CD4-positive, CD25-positive, alpha-beta regulatory T cell (primary cell): ENCODE results near the gene IFNL3. TPM values are rescaled to one million over a fixed set of nuclear protein-coding genes. Genes with fewer than 3 reads are reported as not detected.
"Not testable (repeated sequence)": the region's sequence is repeated elsewhere in the genome, so short reads cannot be mapped to it uniquely, and the experiment has no call there.

Experiments
- ATAC-seq, 2 donors: fragments of 150-1000 bp; cut with Tn5 transposase; one replicate each; pipeline ENCODE4 v1.10.0; 2021; ENCODE audit warnings: low read depth in 2 of 2, moderate number of reproducible peaks in 2 of 2, moderate library complexity in 1 of 2
- DNase-seq, 3 donors: peaks; one replicate each; pipeline versions ENCODE4 v3.0.0 to v3.0.0-alpha.2; 2012 to 2022; ENCODE audit warnings: mixed read lengths in 1 of 3
- H3K27ac ChIP-seq: one replicate; pipeline ENCODE4 v1.7.0; 2013; ENCODE audit warnings: mild to moderate bottlenecking, low read length; ENCODE audit not compliant: insufficient read depth, poor library complexity, severe bottlenecking
- H3K27me3 ChIP-seq: one replicate; pipeline ENCODE4 v1.7.0; 2013; ENCODE audit warnings: low read length; ENCODE audit not compliant: control insufficient read depth, insufficient read depth
- H3K36me3 ChIP-seq: one replicate; pipeline ENCODE4 v1.7.0; 2013; ENCODE audit warnings: mild to moderate bottlenecking, low read length, moderate library complexity; ENCODE audit not compliant: control insufficient read depth, insufficient read depth
- H3K4me1 ChIP-seq: 2 replicates; pipeline ENCODE4 v1.7.0; 2013; ENCODE audit warnings: mild to moderate bottlenecking, low read length; ENCODE audit not compliant: insufficient read depth, control insufficient read depth, poor library complexity, severe bottlenecking
- H3K4me3 ChIP-seq: one replicate; pipeline ENCODE4 v1.7.0; 2013; ENCODE audit warnings: low read depth, mild to moderate bottlenecking, low read length, moderate library complexity
- H3K9me3 ChIP-seq, 2 experiments: 1 replicate in 1 of 2; 2 replicates in 1 of 2; pipeline ENCODE4 v1.7.0; 2013; ENCODE audit warnings: low read length in 2 of 2, mild to moderate bottlenecking in 1 of 2, moderate library complexity in 1 of 2; ENCODE audit not compliant: control insufficient read depth in 2 of 2
- H3K27ac Mint-ChIP-seq, 3 donors: one replicate each; pipeline ENCODE4 v1.8.0; 2020 to 2022; ENCODE audit warnings: mild to moderate bottlenecking in 3 of 3, mixed read lengths in 3 of 3, moderate library complexity in 2 of 3
- H3K27me3 Mint-ChIP-seq: one replicate; pipeline ENCODE4 v1.8.0; 2022; ENCODE audit warnings: mild to moderate bottlenecking, mixed read lengths
- H3K36me3 Mint-ChIP-seq: one replicate; pipeline ENCODE4 v1.8.0; 2020; ENCODE audit warnings: mixed read lengths
- H3K4me1 Mint-ChIP-seq, 4 donors: one replicate each; pipeline ENCODE4 v1.8.0; 2020 to 2022; ENCODE audit warnings: mixed read lengths in 4 of 4, mild to moderate bottlenecking in 1 of 4
- H3K4me3 Mint-ChIP-seq, 4 donors: one replicate each; pipeline ENCODE4 v1.8.0; 2020 to 2022; ENCODE audit warnings: mild to moderate bottlenecking in 4 of 4, mixed read lengths in 4 of 4, moderate library complexity in 3 of 4
- H3K9me3 Mint-ChIP-seq, 7 donors: one replicate each; pipeline ENCODE4 v1.8.0; 2020 to 2022; ENCODE audit warnings: mixed read lengths in 7 of 7, mild to moderate bottlenecking in 3 of 7, moderate library complexity in 2 of 7
- polyA plus RNA-seq, 4 donors: library from polyadenylated mRNA; unstranded; fragments of 300-500 nt; fragmentation: Illumina TruSeq; gene quantifications; one replicate each; pipeline ENCODE4 v1.2.3, GENCODE V29; 2021
- total RNA-seq: library from RNA; stranded (reverse); gene quantifications from one replicate; pipeline ENCODE4 v1.2.3, GENCODE V29; 2022

The IFNL3 gene
- not detected for total RNA-seq
- polyA plus RNA-seq = not detected

DNA sequence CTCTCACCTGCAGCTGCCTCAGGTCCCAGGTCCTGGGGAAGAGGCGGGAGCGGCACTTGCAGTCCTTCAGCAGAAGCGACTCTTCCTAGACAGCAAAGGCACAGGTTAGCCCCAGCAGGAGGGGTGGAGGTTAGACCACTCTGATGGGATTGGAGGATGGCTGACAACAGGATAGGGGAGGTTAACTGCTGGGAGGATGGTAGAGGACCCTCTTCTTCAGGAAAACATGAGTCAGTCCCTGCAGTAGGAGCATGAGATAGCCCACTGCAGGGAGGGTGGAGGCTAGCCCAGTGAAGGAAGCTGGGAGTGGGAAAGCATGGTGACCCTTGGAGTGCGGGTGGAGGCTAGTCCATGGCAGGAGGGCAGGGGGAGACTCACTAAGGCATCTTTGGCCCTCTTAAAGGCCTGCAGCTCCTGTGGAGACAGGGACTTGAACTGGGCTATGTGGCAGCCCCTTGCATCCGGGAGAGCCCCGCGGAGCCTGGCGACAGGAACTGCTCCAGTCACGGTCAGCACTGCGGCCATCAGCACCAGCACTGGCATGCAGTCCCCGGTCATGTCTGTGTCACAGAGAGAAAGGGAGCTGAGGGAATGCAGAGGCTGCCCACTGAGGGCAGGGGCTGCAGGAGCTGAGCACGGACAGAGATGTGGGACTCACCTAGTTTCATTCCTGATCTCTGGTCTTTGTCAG lies at the start of gene IFNL3:
TSS of gene IFNL3 (minus strand) at position 597 of the 691 bp plus-strand sequence. CDS start at position 558, 39 bp downstream.
- not testable (repeated sequence) for ATAC-seq, H3K9me3 Mint-ChIP-seq, H3K4me3 Mint-ChIP-seq, H3K4me1 ChIP-seq, H3K27me3 ChIP-seq, H3K9me3 ChIP-seq, H3K4me1 Mint-ChIP-seq, H3K36me3 Mint-ChIP-seq, DNase-seq, H3K27ac ChIP-seq, H3K36me3 ChIP-seq, H3K27me3 Mint-ChIP-seq, H3K4me3 ChIP-seq
- H3K27ac Mint-ChIP-seq = peak within 1 kb of the TSS in 1 of 3 donors; percentile 56

DNA sequence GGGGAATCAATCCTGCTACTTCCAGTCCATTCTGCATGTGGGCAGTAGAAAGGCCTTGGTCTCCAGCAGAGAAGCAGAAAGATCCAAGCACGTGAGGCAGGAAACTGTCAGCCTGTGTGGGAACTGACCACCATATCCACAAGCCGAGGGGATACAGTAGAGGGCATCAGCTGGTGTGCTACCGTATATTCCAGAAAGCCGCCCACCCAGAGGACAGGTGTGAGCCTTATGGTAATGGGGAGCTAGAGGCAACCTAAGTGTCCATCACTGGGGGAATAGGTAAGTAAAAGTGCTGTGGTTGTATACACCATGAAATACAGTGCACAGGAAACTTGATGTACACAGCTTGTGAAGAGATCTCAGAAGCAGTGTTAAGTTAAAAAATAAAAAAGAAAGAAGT lies 48.6 kb upstream of the IFNL3 start:
- Mint-ChIP-seq H3K36me3 (no peaks in the 10 kb centered on the region), H3K9me3 (peaks cover 0 to 4% (median 0%) of the 10 kb centered on the region in 7 donors), H3K27me3 (peaks cover 36% of the 10 kb centered on the region), H3K4me3 (no peak overlapping the region), H3K4me1 (peaks cover 0 to 10% (median 6%) of the 10 kb centered on the region in 4 donors), H3K27ac (no peak overlapping the region)
- H3K27me3 ChIP-seq = peaks cover 5% of the 10 kb centered on the region
- no peak overlapping the region for H3K4me3 ChIP-seq
- H3K27ac ChIP-seq = no peak overlapping the region
- no peak for DNase-seq
- peaks cover 6% of the 10 kb centered on the region for H3K4me1 ChIP-seq
- H3K9me3 ChIP-seq = no peaks in the 10 kb centered on the region
- no peak for ATAC-seq
- H3K36me3 ChIP-seq = no peaks in the 10 kb centered on the region

DNA sequence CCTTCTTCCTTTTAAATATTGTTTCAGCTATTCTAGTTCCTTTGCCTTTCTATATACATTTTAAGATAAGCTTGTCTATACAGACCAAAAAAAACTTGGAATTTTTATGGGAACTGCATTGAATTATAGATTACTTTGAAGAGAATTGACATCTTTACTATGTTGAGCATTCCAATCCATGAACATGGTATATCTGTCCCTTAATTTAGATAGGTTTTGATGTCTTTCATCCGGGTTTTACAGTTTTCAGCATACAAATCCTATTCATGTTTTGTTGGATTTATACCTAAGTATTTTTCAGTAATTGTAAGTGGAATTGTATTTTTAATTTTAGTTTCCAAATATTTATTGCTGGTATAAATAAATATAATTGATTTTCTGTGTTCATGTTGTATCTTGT lies 39.2 kb upstream of the IFNL3 start:
- peaks cover 7% of the 10 kb centered on the region for H3K27me3 ChIP-seq
- no peaks in the 10 kb centered on the region for H3K36me3 ChIP-seq
- no peak overlapping the region for H3K4me3 ChIP-seq
- H3K9me3 ChIP-seq = peaks cover 1 to 5% of the 10 kb centered on the region in 2 experiments
- H3K27ac ChIP-seq = no peak overlapping the region
- H3K9me3 Mint-ChIP-seq = peaks cover 0 to 15% (median 4%) of the 10 kb centered on the region in 7 donors
- no peaks in the 10 kb centered on the region for H3K4me1 Mint-ChIP-seq
- DNase-seq (no peak), ATAC-seq (no peak)
- H3K36me3 Mint-ChIP-seq = no peaks in the 10 kb centered on the region
- H3K27ac Mint-ChIP-seq = no peak overlapping the region
- no peak overlapping the region for H3K4me3 Mint-ChIP-seq
- peaks cover 40% of the 10 kb centered on the region for H3K27me3 Mint-ChIP-seq
- no peaks in the 10 kb centered on the region for H3K4me1 ChIP-seq

- Mint-ChIP-seq H3K4me1 (no peaks in the 10 kb centered on the region), H3K36me3 (no peaks in the 10 kb centered on the region), H3K4me3 (no peak overlapping the region), H3K27me3 (peaks cover 29% of the 10 kb centered on the region), H3K9me3 (peaks cover 0 to 15% (median 4%) of the 10 kb centered on the region in 7 donors), H3K27ac (no peak overlapping the region)
- Histone ChIP-seq H3K4me1 (no peaks in the 10 kb centered on the region), H3K27ac (no peak overlapping the region), H3K27me3 (peaks cover 7% of the 10 kb centered on the region), H3K9me3 (peaks cover 1 to 5% of the 10 kb centered on the region in 2 experiments), H3K4me3 (no peak overlapping the region), H3K36me3 (no peaks in the 10 kb centered on the region)
- no peak for ATAC-seq
- DNase-seq = no peak
Observed at GRCh38 chr19:39282021-39282420, 37.2 kb upstream of the IFNL3 start.

DNA sequence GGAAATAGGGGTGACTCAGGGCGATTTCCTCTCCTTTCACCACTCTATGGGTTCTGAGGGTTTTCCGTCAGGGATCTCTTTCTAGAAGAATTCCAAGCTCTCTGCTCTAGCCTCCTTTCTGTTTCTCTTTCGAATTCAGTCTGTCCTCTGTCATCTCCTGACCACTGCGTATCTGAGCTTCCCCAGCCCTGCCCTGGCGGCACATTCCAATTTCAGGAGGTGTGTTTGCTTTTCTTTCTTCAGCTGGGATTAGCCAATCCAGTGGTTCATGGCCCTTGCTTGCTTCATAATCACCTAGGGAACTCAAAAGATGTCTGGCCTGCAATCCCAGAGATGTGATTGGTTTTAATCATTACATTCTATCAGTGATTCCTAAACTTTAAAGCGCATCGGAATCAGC lies 32.8 kb upstream of the IFNL3 start:
- Histone ChIP-seq H3K9me3 (peaks cover 0 to 5% of the 10 kb centered on the region in 2 experiments), H3K27me3 (peaks cover 2% of the 10 kb centered on the region), H3K36me3 (no peaks in the 10 kb centered on the region), H3K4me1 (no peaks in the 10 kb centered on the region), H3K4me3 (no peak overlapping the region), H3K27ac (no peak overlapping the region)
- Mint-ChIP-seq H3K27me3 (peaks cover 4% of the 10 kb centered on the region), H3K27ac (no peak overlapping the region), H3K4me3 (no peak overlapping the region), H3K9me3 (peaks cover 0 to 7% (median 0%) of the 10 kb centered on the region in 7 donors), H3K36me3 (peaks cover 4% of the 10 kb centered on the region), H3K4me1 (no peaks in the 10 kb centered on the region)
- DNase-seq (no peak), ATAC-seq (no peak)

- H3K36me3 ChIP-seq = no peaks in the 10 kb centered on the region
- H3K27ac Mint-ChIP-seq = no peak overlapping the region
- peaks cover 4% of the 10 kb centered on the region for H3K36me3 Mint-ChIP-seq
- ATAC-seq (no peak), DNase-seq (no peak)
- peaks cover 0 to under 1% of the 10 kb centered on the region in 2 experiments for H3K9me3 ChIP-seq
- no peaks in the 10 kb centered on the region for H3K27me3 Mint-ChIP-seq
- H3K4me3 ChIP-seq = no peak overlapping the region
- peaks cover 2% of the 10 kb centered on the region for H3K27me3 ChIP-seq
- H3K4me3 Mint-ChIP-seq = no peak overlapping the region
- no peaks in the 10 kb centered on the region for H3K4me1 ChIP-seq
- no peaks in the 10 kb centered on the region for H3K4me1 Mint-ChIP-seq
- peaks cover 0 to 1% (median 0%) of the 10 kb centered on the region in 7 donors for H3K9me3 Mint-ChIP-seq
- no peak overlapping the region for H3K27ac ChIP-seq
Observed at GRCh38 chr19:39276740-39277139, 31.9 kb upstream of the IFNL3 start.

- peaks cover under 1% of the 10 kb centered on the region for H3K27me3 Mint-ChIP-seq
Observed at GRCh38 chr19:39275578-39275977, 30.8 kb upstream of the IFNL3 start.

DNA sequence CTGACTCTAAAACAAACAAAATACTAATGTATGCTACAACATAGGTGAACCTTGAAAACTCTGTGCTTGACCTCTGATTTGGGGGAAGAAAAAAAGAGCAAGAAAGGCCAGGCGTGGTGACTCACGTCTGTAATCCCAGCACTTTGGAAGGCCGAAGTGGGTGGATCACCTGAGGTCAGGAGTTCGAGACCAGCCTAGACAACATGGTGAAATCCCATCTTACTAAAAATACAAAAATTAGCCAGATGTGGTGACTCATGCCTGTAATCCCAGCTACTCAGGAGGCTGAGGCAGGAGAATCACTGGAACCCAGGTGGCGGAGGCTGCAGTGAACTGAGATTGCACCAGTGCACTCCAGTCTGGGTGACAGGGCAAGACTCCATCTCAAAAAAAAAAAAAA lies 29.1 kb upstream of the IFNL3 start:
- ATAC-seq, DNase-seq, H3K4me3 Mint-ChIP-seq, H3K4me1 Mint-ChIP-seq, H3K4me1 ChIP-seq, H3K36me3 ChIP-seq, H3K9me3 Mint-ChIP-seq, H3K36me3 Mint-ChIP-seq, H3K9me3 ChIP-seq, H3K27ac Mint-ChIP-seq, H3K27me3 Mint-ChIP-seq, H3K27ac ChIP-seq, H3K27me3 ChIP-seq, H3K4me3 ChIP-seq: not testable (repeated sequence)

More at GRCh38 chr19:39275578-39275977, 30.8 kb upstream of the IFNL3 start:
- H3K36me3 ChIP-seq = no peaks in the 10 kb centered on the region
- H3K4me1 ChIP-seq = no peaks in the 10 kb centered on the region
- ATAC-seq (no peak), DNase-seq (no peak)
- Mint-ChIP-seq H3K36me3 (peaks cover 4% of the 10 kb centered on the region), H3K9me3 (no peaks in the 10 kb centered on the region), H3K4me3 (no peak overlapping the region), H3K27ac (peak overlapping the region in 1 of 3 donors; percentile 0), H3K4me1 (no peaks in the 10 kb centered on the region)
- H3K9me3 ChIP-seq = no peaks in the 10 kb centered on the region
- H3K27ac ChIP-seq = no peak overlapping the region
- no peak overlapping the region for H3K4me3 ChIP-seq
- H3K27me3 ChIP-seq = no peaks in the 10 kb centered on the region
